Stimulated activated CD8-positive, alpha-beta memory T cell treated with anti-CD3 and anti-CD28 coated beads, Interleukin-2, amount 100 ng/mL, for 1 hour (primary cell): ENCODE measurements around the gene PTPA.

Source experiments
- DNase-seq, 2 donors: peaks; one replicate each; pipeline ENCODE4 v3.0.0-alpha.2; 2020; ENCODE audit warnings: low read depth in 2 of 2

PTPA gene

GRCh38 chr9:129137292-129138143 lies 26.3 kb downstream of the PTPA start:
- DNase-seq, result no peak

GRCh38 chr9:129138144-129138462 lies 26.9 kb downstream of the PTPA start:
- no peak for DNase-seq

GRCh38 chr9:129138476-129139232 lies 27.4 kb downstream of the PTPA start:
- no peak for DNase-seq

- peak; percentile 20 to 50 for DNase-seq
Measured at GRCh38 chr9:129139233-129139992, 28.2 kb downstream of the PTPA start.

DNA sequence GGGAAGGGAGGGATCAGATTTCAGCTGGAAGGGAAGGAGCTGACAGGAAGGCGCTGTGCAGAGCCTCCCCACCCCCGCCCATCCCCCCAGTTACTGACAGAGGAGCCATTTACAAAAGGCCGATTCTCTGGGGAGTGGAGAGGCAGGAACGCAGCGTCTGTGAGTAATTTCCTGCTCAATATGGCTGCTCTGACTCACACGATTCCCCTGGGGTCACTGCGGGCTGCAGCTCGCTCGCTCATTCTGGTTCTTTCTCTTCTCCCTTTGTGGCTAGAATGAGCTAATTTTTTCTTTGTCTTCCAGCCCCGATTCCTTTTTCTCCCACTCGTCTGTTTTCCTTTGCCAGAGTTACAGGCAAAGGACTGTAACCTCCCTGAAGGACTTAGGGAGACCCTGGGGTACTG lies 28.8 kb downstream of the PTPA start:
- peak; percentile 59 to 65 for DNase-seq

DNA sequence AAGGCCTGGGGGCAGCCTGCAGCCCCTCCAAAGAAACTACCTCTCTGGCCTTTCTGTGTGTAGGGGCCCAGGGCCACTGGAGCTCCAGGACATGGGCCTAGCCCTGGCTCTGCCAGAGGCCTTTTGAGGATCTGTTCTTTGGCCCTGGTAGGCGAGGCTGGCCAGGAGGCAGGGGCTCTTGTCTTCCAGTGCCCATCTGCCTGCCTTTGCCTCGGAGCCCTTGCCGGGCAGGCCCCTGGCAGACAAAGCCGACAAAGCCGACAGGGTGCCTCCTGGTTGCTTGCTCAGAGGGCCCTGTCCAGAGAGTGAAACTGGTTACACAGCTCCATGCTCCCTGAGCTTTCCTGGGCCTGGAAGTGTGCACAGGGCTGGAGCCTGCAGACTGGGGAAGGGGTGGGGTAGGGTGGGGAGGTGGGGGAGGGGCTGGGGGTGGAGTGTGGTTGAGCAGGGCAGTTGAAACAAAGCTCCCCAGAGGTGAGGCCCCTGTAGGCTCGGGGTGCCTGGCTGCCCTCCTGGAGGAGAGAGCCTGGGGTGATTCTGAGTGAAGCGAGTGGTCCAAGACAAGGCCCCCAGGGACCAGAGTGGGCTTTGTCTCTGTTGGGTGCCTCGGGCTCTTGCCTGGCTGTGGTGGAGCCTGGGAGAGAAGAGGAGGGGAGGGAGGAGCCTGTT lies 29.3 kb downstream of the PTPA start:
- DNase-seq, result no peak

DNA sequence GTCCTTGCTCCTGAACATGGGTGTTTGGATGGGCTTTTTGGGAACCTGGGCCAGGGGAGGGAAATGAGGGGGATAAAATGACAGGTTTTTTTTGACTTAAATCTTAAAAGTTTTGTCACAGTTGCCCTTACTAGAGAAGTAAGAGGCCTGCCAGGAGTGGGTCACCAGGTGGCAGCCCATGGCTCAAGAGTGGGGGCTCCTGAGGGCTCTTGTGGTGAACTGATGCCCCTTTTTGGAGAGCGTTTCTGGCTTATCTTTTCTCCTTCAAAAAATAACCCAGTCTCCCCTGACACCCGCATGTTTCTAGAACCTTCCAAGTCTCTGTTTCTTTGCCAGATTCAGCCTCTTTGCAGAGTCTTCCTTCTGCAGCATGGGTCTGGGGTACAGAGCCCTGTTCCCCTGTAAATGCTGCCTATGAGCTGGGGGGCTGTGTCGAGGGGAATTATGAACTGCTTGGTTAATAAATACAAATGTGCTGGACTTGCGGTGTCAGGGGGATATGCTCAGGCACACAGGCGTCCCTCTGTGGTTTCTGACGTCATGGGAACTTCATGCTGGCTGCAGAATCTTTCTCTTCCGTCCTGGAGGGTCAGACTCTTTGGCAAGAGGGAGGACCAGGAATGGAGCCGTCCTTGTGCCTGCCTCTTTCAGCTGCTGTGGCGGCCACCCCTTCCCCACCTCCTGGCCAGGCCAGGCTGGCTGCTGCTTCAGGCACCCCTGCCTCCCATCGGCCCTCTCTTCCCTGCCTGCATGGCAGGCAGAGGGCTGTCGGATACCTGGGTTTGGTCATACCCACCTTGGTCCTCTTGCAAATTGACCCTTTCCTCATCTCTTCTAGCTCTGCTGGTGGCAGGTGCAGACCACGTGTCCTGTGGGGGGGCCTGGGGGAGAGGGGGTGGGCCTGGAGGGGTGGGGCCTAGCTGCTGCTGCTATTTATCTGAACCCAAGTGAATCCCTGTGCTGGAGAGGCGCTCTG lies 30.1 kb downstream of the PTPA start:
- DNase-seq, result peak in 1 of 2 donors; percentile 26

DNA sequence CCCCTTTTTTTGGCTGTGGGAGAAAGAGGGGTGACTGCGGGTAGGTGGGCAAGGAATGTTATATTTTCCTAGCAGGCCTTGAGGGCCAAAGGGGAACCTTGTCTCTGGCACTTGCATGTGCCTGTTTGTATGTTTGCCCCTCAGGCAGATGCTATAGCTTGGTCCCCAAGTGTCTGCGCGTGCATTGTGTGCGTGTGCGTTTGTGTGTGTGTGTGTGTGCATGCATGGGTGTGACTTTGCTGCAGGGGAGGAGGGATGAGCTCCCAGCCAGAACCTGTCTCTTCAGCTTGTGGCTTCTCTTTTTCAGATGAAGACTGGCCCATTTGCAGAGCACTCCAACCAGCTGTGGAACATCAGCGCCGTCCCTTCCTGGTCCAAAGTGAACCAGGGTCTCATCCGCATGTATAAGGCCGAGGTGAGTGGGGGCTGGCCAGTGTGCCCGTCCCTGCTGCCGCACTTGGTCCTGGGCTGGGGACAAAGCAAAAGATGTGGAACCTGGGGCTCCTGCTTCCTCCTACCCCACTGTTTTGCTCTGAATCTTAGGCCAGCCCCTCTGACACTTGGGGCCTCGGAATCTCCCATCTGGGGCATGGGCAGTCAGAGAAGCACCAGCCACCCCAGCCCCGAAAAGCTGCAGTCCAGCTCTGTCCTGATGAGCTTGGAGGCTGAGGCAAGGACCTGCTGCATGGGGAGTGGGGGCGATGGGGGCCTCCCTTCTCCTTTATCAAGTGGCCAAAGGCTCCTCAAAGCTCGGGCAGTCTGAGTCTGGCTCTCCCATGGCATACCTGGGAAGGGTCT lies 31.1 kb downstream of the PTPA start:
- no peak for DNase-seq

- DNase-seq, result peak; percentile 35 to 55
Measured at GRCh38 chr9:129143031-129143927, 32.1 kb downstream of the PTPA start.

DNA sequence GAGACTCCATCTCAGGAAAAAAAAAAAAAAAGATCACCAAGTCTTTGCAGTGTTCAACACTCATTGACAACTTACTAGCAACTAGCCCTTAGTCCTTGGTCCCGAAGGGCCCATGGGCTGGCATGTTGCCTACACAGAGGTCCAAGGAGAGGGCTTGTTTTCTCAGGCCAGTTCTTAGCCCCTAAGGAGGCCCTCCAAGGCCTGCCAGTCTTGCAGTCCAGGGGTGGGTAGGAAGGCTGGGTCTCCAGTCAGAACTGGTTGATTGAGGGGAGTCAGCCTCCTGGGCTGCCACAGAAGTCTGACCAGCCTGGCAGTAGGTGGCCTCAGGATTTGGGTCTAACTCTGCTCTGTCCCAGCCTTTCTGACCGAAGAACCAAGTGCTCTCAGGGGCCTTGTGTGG lies 34.1 kb downstream of the PTPA start:
- no peak for DNase-seq

GRCh38 chr9:129145841-129146292 lies 34.7 kb downstream of the PTPA start:
- no peak for DNase-seq

DNA sequence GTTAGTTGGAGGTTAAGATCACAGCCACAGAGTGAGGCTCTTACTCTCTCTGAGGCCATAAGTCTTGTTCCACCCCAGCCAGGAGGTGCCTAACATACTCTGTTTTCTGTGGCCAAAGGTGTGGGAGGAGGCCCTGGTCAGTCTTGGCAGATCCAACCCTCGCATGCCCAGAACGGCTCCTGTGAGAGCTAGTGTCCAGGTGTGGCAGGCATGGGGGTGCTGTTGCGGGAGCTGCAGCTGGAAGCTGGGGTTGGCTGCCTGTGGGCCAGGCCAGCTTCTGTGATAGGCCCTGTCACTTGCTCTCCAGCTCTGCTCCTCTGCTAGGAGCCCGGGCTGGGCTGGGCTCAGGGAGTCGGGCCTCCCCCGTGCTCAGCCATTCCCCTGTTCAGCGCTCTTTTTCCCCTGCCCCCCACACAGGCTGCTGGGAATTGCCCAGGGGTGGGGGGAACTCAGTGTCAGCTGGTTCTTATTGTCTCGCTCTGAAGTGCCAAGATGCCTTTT lies 35.3 kb downstream of the PTPA start:
- no peak for DNase-seq

GRCh38 chr9:129148463-129149204 lies 37.4 kb downstream of the PTPA start:
- no peak for DNase-seq

DNA sequence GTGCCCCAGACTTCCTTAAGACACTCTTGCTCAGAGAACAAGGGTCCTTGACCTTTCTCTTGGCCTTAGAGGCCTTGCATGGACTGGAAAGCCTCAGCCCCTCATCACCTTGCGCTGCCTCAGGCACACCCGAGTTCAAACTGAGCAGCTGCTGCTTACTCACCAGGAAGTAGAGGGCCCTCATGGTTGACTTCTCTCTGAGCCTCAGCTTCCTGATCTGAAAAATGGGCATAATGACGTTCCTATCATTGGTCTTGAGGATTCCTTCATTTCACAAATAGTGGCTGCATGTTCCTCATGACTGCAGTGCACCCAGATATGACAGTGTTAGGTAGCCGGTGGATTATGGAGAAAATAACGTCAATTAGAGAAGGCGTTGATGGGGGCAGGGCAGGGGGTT lies 38.2 kb downstream of the PTPA start:
- no peak for DNase-seq

DNA sequence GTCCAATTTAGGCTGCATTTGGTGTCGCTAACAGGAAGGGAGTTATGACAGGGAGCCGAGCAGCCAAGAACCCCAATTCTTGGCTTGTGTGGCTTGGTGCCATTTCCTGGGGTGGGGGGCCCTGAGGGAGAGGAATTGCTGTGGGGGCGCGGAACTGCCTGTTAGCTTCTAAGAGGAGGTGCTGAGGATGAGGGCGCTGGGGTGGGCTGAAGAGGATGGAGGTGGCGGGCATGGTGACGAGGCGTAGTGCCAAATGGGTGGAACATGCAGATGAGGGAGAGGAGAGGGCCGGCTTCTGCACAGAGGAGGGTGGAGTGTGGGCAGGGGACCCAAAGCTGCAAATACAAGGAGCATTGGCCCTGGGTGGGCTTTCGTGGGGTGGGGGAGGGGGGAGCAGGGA lies 38.9 kb downstream of the PTPA start:
- no peak for DNase-seq

GRCh38 chr9:129150672-129151211 lies 39.5 kb downstream of the PTPA start:
- DNase-seq, result no peak

GRCh38 chr9:129151469-129151868 lies 40.3 kb downstream of the PTPA start:
- DNase-seq, result no peak
